ENCODE results near the gene XAB2.
"Not testable (repeated sequence)": the region's sequence is repeated elsewhere in the genome, so short reads cannot be mapped to it uniquely, and the experiment has no call there.

The XAB2 gene

GRCh38 chr19:7648265-7649014 is 19.1 kb upstream of the XAB2 start:
- no peak for DNase-seq

GRCh38 chr19:7647156-7647555 is 17.8 kb upstream of the XAB2 start:
- no peak for DNase-seq

- no peak for DNase-seq
Measured at GRCh38 chr19:7646426-7646700, 17.0 kb upstream of the XAB2 start.

- no peak for DNase-seq
Measured at GRCh38 chr19:7645656-7646425, 16.5 kb upstream of the XAB2 start.

- DNase-seq = no peak
Measured at GRCh38 chr19:7645163-7645562, 15.8 kb upstream of the XAB2 start.

GRCh38 chr19:7644550-7644877 is 15.2 kb upstream of the XAB2 start:
- no peak for DNase-seq

- not testable (repeated sequence) for DNase-seq
Measured at GRCh38 chr19:7643629-7644549, 14.5 kb upstream of the XAB2 start.

GRCh38 chr19:7643031-7643415 is 13.7 kb upstream of the XAB2 start:
- DNase-seq = no peak

GRCh38 chr19:7642295-7643030 is 13.1 kb upstream of the XAB2 start:
- DNase-seq = no peak

- DNase-seq = no peak
Measured at GRCh38 chr19:7641290-7642276, 12.2 kb upstream of the XAB2 start.

GRCh38 chr19:7640803-7641202 is 11.5 kb upstream of the XAB2 start:
- no peak for DNase-seq

GRCh38 chr19:7639863-7640348 is 10.6 kb upstream of the XAB2 start:
- DNase-seq = no peak

GRCh38 chr19:7638802-7639465 is 9.6 kb upstream of the XAB2 start:
- DNase-seq = no peak

- no peak for DNase-seq
Measured at GRCh38 chr19:7637374-7638256, 8.3 kb upstream of the XAB2 start.

GRCh38 chr19:7636691-7637373 is 7.5 kb upstream of the XAB2 start, which contains the start of gene STXBP2:
Gene STXBP2 (plus strand): TSS chr19:7637110. CDS start chr19:7637150, 40 bp downstream.
- peak; percentile 75 for DNase-seq

- DNase-seq = no peak
Measured at GRCh38 chr19:7636317-7636690, 7.0 kb upstream of the XAB2 start.

- no peak for DNase-seq
Measured at GRCh38 chr19:7635670-7636069, 6.3 kb upstream of the XAB2 start.

GRCh38 chr19:7633698-7634097 is 4.4 kb upstream of the XAB2 start, which contains the start of gene PCP2:
Gene PCP2 (minus strand): TSS chr19:7633719. CDS start chr19:7633457, 262 bp downstream.
- no peak for DNase-seq
